Astrocyte of the spinal cord (primary cell): ENCODE measurements around the gene FRRS1.

Experiments
- DNase-seq: peaks from one replicate; pipeline ENCODE4 v3.0.0; 2011; ENCODE audit warnings: low read depth, low spot score
- H3K4me3 ChIP-seq: 2 replicates; pipeline ENCODE4 v1.5.1; 2011; ENCODE audit warnings: low read depth, mild to moderate bottlenecking, low read length, moderate library complexity
- in situ Hi-C: cut with HindIII; loops from 2 replicates; pipeline ENCODE4 v1.10.0; 2017; ENCODE audit warnings: low sequenced_read_pairs
- TF ChIP-seq, protein P1 (sequence below): IDR thresholded peaks from 2 replicates; pipeline ENCODE4 v1.5.1; 2012; ENCODE audit warnings: low read depth, mild to moderate bottlenecking, low read length, inconsistent platforms

The FRRS1 gene

DNA sequence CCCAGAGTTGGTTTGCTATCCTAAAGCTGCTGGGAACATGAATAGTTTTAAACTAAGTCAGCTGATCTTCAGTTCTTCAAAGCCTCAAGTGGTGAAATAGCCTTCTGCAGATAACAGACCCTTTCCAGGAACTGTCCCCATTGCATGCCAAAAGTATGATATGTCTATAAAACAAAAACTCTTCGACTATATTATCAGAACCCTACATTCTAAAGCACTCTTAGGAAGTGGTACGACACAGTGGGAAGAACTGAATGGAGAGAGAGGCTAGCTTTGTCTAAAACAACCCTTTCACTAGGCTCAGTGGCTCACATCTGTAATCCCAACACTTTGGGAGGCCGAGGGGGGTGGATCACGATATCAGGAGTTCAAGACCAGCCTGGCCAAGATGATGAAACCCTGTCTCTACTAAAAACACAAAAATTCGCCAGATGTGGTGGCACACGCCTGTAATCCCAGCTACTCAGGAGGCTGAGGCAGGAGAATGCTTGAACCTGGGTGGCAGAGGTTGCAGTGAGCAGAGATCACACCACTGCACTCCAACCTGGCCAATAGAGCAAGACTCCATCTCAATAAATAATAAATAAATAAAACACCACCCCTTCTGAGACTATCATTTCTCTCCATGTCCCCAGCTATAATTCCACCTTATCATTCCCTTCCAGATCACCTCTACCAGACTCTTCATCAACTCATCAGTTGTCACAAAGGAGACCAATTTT is 2.2 kb upstream of the FRRS1 start:
- in situ Hi-C loops, result no loop called here
- H3K4me3 ChIP-seq, result no peak overlapping the region
- no peak for DNase-seq
- TF ChIP-seq, protein P1, sequence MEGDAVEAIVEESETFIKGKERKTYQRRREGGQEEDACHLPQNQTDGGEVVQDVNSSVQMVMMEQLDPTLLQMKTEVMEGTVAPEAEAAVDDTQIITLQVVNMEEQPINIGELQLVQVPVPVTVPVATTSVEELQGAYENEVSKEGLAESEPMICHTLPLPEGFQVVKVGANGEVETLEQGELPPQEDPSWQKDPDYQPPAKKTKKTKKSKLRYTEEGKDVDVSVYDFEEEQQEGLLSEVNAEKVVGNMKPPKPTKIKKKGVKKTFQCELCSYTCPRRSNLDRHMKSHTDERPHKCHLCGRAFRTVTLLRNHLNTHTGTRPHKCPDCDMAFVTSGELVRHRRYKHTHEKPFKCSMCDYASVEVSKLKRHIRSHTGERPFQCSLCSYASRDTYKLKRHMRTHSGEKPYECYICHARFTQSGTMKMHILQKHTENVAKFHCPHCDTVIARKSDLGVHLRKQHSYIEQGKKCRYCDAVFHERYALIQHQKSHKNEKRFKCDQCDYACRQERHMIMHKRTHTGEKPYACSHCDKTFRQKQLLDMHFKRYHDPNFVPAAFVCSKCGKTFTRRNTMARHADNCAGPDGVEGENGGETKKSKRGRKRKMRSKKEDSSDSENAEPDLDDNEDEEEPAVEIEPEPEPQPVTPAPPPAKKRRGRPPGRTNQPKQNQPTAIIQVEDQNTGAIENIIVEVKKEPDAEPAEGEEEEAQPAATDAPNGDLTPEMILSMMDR, result no peak

DNA sequence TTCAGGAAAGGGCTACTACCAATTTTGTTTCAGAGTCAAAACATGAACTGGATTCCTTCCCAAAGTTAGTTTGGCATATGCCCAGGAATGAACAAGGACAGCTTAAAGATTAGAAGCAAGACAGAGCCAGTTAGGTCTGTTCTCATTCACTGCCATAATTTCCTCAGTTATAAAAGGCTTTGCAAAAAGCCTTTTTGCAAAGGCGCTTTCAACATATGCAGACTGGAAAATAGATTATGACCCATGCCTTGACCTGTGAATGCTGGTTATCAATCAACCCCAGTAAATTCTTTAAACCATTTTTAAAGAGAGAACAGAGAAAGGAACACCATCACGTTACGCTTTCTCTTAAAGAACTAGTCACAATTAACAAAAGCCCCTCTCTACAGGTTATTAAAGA is 1.7 kb upstream of the FRRS1 start:
- in situ Hi-C loops, result no loop called here
- TF ChIP-seq, protein P1, result no peak
- no peak for DNase-seq
- H3K4me3 ChIP-seq, result no peak overlapping the region

DNA sequence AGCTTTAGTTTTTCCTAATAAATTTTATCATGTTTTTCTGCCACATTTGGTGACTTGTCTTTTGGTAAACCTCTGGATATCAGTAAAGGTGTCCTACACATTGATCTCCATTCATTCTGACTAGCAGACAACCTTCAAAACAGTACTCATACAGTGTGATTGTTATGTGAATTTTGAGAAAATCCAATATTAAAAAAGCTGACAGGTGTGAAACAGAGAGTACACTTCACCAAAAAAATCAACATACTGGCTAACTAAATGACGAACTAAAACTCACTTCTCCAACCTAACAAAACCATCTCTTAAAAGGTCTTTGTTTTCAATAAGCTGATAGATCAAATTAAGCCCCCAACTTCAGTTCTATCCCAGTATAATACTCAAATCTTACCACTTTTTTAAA is 1.5 kb downstream of the FRRS1 start:
- TF ChIP-seq, protein P1, result no peak
- no peak for DNase-seq
- in situ Hi-C loops, result no loop called here
- no peak overlapping the region for H3K4me3 ChIP-seq

DNA sequence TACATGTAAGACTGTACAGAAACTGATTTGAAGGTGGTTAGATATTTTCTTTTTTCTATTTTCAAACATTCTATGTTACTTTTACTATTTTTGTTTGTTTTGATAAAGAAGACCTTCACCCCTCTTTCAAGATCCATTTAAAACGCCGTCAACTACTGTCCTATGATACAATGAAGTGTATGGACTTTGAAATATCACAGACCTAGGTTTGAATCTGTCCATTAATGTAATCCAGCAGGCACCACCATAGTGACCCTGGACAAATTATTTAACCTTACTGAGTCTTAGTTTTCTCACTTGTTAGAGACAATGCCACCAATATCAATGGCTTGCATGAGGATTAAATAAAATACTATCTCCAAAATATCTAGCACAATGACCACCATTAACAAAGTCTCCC is 2.0 kb downstream of the FRRS1 start:
- H3K4me3 ChIP-seq, result no peak overlapping the region
- in situ Hi-C loops, result no loop called here

DNA sequence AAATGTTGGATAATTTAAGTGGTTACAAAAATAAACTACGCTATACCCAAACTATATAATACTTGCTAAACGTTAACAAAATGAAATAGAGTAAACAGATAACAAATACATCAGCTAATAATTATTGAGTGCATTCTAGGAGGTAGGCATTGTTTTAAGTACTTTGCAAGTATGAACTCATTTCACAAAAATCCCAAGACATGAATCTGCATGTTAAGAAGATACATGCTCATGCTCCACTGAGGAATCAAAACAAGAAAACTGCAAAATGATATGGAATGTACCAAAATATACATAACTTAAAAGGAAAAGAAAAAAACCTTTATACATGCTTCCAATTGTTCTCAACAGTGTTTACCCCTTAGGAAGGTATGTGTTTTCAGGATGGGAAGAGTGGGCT is 2.5 kb downstream of the FRRS1 start:
- DNase-seq, result no peak
- in situ Hi-C loops, result no loop called here
- no peak overlapping the region for H3K4me3 ChIP-seq
- TF ChIP-seq, protein P1, result no peak

More for the DNA sequence above, 2.0 kb downstream of the FRRS1 start:
- TF ChIP-seq, protein P1, result no peak
- DNase-seq, result no peak

DNA sequence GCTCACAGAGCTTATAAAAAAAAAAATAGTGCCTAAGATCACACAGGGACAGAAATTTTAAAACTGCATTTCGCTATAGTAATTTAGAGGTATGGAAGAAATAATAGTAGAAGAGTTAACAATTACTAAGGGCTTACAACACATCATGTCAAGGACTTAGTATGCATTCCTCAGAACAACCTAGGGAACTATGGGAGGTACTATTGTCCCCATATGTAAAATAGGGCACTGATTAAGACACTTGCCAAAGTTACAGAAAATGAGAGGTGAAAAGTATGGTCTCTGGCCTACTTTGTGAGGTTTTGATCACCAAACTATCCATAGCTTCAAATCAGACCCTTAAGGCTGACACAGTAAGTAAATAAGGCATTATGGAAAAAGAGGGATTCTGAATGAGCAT is 4.7 kb downstream of the FRRS1 start:
- DNase-seq, result no peak
- no peak overlapping the region for H3K4me3 ChIP-seq
- TF ChIP-seq, protein P1, result no peak
- in situ Hi-C loops, result no loop called here
